GM12891 (cell line): ENCODE data around the gene HACD1.

Source experiments
- DNase-seq: peaks from one replicate; pipeline ENCODE4 v3.0.0; 2011; ENCODE audit warnings: low spot score; ENCODE audit not compliant: insufficient read length
- FAIRE-seq: peaks from 2 replicates; lab custom pipeline; 2011; peaks lifted over from hg19 to GRCh38; lab: Jason Lieb, UNC
- PAX5 ChIP-seq: IDR thresholded peaks from 2 replicates; pipeline ENCODE4 v1.6.1; 2011; ENCODE audit warnings: low read length, moderate library complexity, mild to moderate bottlenecking; ENCODE audit not compliant: insufficient read depth, severe bottlenecking
- POLR2A ChIP-seq: IDR thresholded peaks from 2 replicates; pipeline ENCODE4 v1.6.1; 2011; ENCODE audit warnings: low read depth, low read length, control low read depth
- POLR2AphosphoS5 ChIP-seq: IDR thresholded peaks from 2 replicates; pipeline ENCODE4 v1.6.1; 2011; ENCODE audit warnings: low read depth, low read length, control low read depth
- POU2F2 ChIP-seq: IDR thresholded peaks from 2 replicates; pipeline ENCODE4 v1.6.1; 2011; ENCODE audit warnings: low read depth, mild to moderate bottlenecking, control low read depth, low read length, moderate library complexity
- SPI1 ChIP-seq: IDR thresholded peaks from 2 replicates; pipeline ENCODE4 v1.6.1; 2011; ENCODE audit warnings: low read depth, low read length, control low read depth
- TAF1 ChIP-seq: IDR thresholded peaks from 2 replicates; pipeline ENCODE4 v1.6.1; 2011; ENCODE audit warnings: low read depth, low read length, control low read depth

The HACD1 gene

GRCh38 chr10:17655009-17655408 lies 37.8 kb upstream of the HACD1 start:
- DNase-seq (no peak), FAIRE-seq (no peak)
- TF ChIP-seq POLR2AphosphoS5 (no peak), POLR2A (no peak), SPI1 (peak; percentile 81), PAX5 (no peak), TAF1 (no peak)

GRCh38 chr10:17652585-17652984 lies 35.4 kb upstream of the HACD1 start:
- no peak for FAIRE-seq
- no peak for TF ChIP-seq POU2F2
- no peak for TF ChIP-seq PAX5
- TF ChIP-seq TAF1, result no peak
- no peak for TF ChIP-seq SPI1
- no peak for TF ChIP-seq POLR2A
- no peak for TF ChIP-seq POLR2AphosphoS5
- no peak for DNase-seq

- DNase-seq (no peak), FAIRE-seq (no peak)
- TF ChIP-seq POLR2A, result no peak
- TF ChIP-seq PAX5, result no peak
- no peak for TF ChIP-seq POU2F2
- no peak for TF ChIP-seq POLR2AphosphoS5
- no peak for TF ChIP-seq TAF1
- TF ChIP-seq SPI1, result no peak
Measured at GRCh38 chr10:17651896-17652295, 34.7 kb upstream of the HACD1 start.

GRCh38 chr10:17650416-17650815 lies 33.2 kb upstream of the HACD1 start:
- DNase-seq, result no peak
- no peak for FAIRE-seq
- no peak for TF ChIP-seq SPI1
- TF ChIP-seq PAX5, result no peak
- no peak for TF ChIP-seq POLR2AphosphoS5
- TF ChIP-seq POU2F2, result no peak
- TF ChIP-seq POLR2A, result no peak
- no peak for TF ChIP-seq TAF1

GRCh38 chr10:17649836-17650235 lies 32.7 kb upstream of the HACD1 start:
- no peak for TF ChIP-seq TAF1
- no peak for TF ChIP-seq SPI1
- no peak for TF ChIP-seq POLR2A
- no peak for TF ChIP-seq PAX5
- no peak for TF ChIP-seq POU2F2
- no peak for TF ChIP-seq POLR2AphosphoS5
- DNase-seq (no peak), FAIRE-seq (no peak)

GRCh38 chr10:17649052-17649451 lies 31.9 kb upstream of the HACD1 start:
- TF ChIP-seq POU2F2 (no peak), POLR2A (no peak), PAX5 (no peak), TAF1 (no peak), POLR2AphosphoS5 (no peak), SPI1 (no peak)
- FAIRE-seq (no peak), DNase-seq (no peak)

DNA sequence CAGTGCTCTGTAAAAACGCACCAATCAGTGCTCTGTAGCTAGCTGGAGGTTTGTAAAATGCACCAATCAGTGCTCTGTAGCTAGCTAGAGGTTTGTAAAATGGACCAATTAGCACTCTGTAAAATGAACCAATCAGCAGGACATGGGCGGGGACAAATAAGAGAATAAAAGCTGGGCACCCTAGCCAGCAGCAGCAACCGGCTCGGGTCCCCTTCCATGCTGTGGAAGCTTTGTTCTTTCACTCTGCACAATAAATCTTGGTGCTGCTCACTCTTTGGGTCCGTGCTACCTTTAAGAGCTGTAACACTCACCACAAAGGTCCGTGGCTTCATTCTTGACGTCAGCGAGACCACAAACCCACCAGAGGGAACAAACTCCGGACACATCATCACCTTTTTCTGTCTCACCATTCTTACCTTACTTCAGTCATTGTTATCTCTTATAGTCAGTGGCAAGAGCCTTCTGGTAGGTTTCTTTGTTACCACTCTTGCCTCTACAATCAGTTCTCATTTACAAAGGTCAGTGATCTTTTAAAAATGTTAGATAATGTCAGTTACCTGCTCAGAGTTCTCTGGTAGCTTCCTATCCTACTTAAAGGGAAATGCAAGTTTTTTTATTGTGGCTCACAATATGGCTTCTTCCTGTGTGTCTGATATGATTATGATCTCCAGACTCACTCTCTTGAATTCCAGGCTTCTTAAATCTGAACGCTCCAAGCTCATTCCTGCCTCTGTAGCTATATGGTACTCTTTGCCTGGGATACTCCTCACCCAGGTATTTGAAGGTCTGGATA lies 31.3 kb upstream of the HACD1 start:
- FAIRE-seq, result no peak
- no peak for DNase-seq
- no peak for TF ChIP-seq POU2F2

GRCh38 chr10:17647326-17647725 lies 30.2 kb upstream of the HACD1 start:
- no peak for FAIRE-seq
- TF ChIP-seq TAF1 (no peak), PAX5 (no peak), POU2F2 (no peak), POLR2A (no peak), SPI1 (no peak), POLR2AphosphoS5 (no peak)
- DNase-seq, result no peak

DNA sequence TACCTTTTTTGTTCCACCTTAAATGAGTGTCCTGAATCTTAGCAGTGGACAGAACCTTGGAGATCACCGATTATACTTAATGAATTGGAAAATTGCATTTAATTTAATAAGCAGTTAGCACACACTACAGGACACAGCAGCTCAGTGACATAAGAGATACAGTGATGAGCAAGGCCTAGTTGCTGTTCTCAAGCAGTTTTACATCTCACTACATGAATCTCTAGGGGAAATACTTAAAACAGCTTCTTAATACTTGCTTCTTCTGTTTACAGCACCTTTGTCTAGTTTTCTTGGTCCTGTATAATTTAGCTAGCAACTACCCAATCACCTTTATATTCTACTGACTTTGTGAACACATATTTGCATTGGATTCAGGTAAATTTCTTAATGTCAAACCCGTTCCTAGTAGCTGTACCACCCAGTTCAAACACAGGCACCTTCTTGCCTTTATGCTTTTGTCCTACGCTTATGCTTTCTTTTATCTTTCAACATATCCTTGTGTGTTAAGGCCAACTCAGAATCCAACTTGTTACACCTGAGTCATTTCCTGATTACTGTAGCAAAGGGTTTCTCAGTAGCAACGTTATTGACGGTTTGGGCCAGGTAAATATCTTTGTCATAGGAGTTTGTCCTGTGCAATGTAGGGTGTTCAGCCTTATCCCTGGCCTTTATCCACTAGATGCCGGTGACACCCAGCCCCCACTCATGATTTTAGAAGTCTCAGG lies 28.6 kb upstream of the HACD1 start:
- DNase-seq (no peak), FAIRE-seq (peak; percentile 84)
- TF ChIP-seq POU2F2 (no peak), POLR2A (no peak), TAF1 (no peak), PAX5 (no peak)

DNA sequence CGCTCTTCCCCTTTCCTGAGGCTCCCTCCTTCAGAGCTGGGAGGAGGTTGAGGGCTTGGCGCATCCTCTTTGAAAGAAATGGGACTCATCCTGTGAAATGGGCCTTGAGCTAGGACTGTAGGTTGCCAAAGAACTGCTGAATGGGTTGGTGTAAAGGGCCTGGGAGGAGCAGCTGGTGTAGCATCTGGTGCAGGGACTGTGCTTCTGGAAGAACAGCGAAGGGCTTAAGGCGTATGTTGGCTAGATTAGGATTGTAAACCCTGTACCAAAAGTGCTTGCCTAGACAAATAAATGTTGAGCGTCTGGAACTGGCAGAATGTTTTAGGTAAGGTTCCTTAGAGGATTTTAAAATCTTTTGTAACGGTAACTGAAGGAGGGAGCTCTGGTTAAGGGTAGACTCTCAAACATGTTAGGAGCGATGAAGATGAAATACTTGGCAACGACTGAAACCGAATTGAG lies 27.3 kb upstream of the HACD1 start:
- TF ChIP-seq SPI1 (0 out of 2 replicates have a peak, but pooled peaks have one; percentile 7), POLR2AphosphoS5 (no peak)
- FAIRE-seq (peak; percentile 79), DNase-seq (no peak)
